Neuronal stem cell (in vitro differentiated cells): Measurements from ENCODE around the gene SLCO3A1.

Source experiments
- DNase-seq: peaks from one replicate; pipeline ENCODE4 v3.0.0-alpha.2; 2013; ENCODE audit warnings: low spot score
- H2AFZ ChIP-seq: one replicate; pipeline ENCODE4 v1.6.1; 2013; ENCODE audit warnings: mild to moderate bottlenecking, low read length, inconsistent platforms
- H2AK5ac ChIP-seq: 2 replicates; pipeline ENCODE4 v1.6.1; 2013; ENCODE audit warnings: low read depth, mild to moderate bottlenecking, inconsistent platforms, low read length, moderate library complexity, mixed read lengths
- H2BK120ac ChIP-seq: 2 replicates; pipeline ENCODE4 v1.6.1; 2013; ENCODE audit warnings: low read depth, mild to moderate bottlenecking, inconsistent platforms, low read length, moderate library complexity, mixed read lengths
- H2BK12ac ChIP-seq: one replicate; pipeline ENCODE4 v1.6.1; 2013; ENCODE audit warnings: low read length, inconsistent platforms
- H2BK15ac ChIP-seq: 2 replicates; pipeline ENCODE4 v1.6.1; 2013; ENCODE audit warnings: mild to moderate bottlenecking, low read length, inconsistent platforms, mixed read lengths
- H2BK5ac ChIP-seq: one replicate; pipeline ENCODE4 v1.6.1; 2013; ENCODE audit warnings: inconsistent platforms, mild to moderate bottlenecking, low read length, moderate library complexity
- H3K14ac ChIP-seq: one replicate; pipeline ENCODE4 v1.6.1; 2013; ENCODE audit warnings: low read length, inconsistent platforms
- H3K18ac ChIP-seq: 2 replicates; pipeline ENCODE4 v1.6.1; 2013; ENCODE audit warnings: low read length, inconsistent platforms
- H3K23ac ChIP-seq: 2 replicates; pipeline ENCODE4 v1.6.1; 2013; ENCODE audit warnings: low read depth, mild to moderate bottlenecking, mixed read lengths, low read length, inconsistent platforms; ENCODE audit not compliant: poor library complexity
- H3K27ac ChIP-seq: replicated peaks from 3 replicates; pipeline ENCODE4 v1.5.1; 2013; ENCODE audit warnings: low read length, inconsistent platforms
- H3K27me3 ChIP-seq, 3 experiments: 2 replicates each; pipeline ENCODE4 v1.6.1; 2013; ENCODE audit warnings: low read length in 3 of 3, mild to moderate bottlenecking in 2 of 3, inconsistent platforms in 1 of 3, low read depth in 1 of 3, mixed read lengths in 1 of 3, moderate library complexity in 1 of 3; ENCODE audit not compliant: control insufficient read depth in 3 of 3, insufficient read depth in 3 of 3
- H3K36me3 ChIP-seq, 2 donors: replicated peaks in 1 of 2; 2 replicates each; pipeline ENCODE4 v1.6.1; 2013; ENCODE audit warnings: low read length in 2 of 2; ENCODE audit not compliant: control insufficient read depth in 2 of 2, insufficient read depth in 2 of 2
- H3K4ac ChIP-seq: 2 replicates; pipeline ENCODE4 v1.6.1; 2013; ENCODE audit warnings: inconsistent platforms, mild to moderate bottlenecking, low read length, moderate library complexity
- H3K4me1 ChIP-seq, 2 donors: 1 replicate in 1 of 2; 2 replicates in 1 of 2; pipeline ENCODE4 v1.6.1; 2013; ENCODE audit warnings: low read length in 2 of 2, low read depth in 1 of 2; ENCODE audit not compliant: control insufficient read depth in 2 of 2, insufficient read depth in 1 of 2
- H3K4me2 ChIP-seq: one replicate; pipeline ENCODE4 v1.6.1; 2013; ENCODE audit warnings: mild to moderate bottlenecking, low read length, inconsistent platforms; ENCODE audit not compliant: insufficient read depth, poor library complexity, severe bottlenecking
- H3K4me3 ChIP-seq, 2 donors: 2 replicates each; pipeline ENCODE4 v1.5.1; 2013; ENCODE audit warnings: low read length in 2 of 2, mild to moderate bottlenecking in 2 of 2, inconsistent platforms in 1 of 2, moderate library complexity in 1 of 2
- H3K79me1 ChIP-seq: one replicate; pipeline ENCODE4 v1.6.1; 2013; ENCODE audit warnings: low read depth, mild to moderate bottlenecking, inconsistent platforms, low read length, moderate library complexity
- H3K9ac ChIP-seq: one replicate; pipeline ENCODE4 v1.6.1; 2013; ENCODE audit warnings: mild to moderate bottlenecking, low read depth, low read length, inconsistent platforms; ENCODE audit not compliant: poor library complexity
- H3K9me3 ChIP-seq, 2 donors: replicated peaks in 1 of 2; 2 replicates each; pipeline versions ENCODE3 to v1.6.1; 2013; ENCODE audit warnings: low read length in 2 of 2, mild to moderate bottlenecking in 2 of 2, inconsistent platforms in 1 of 2, low read depth in 1 of 2, mixed read lengths in 1 of 2, moderate library complexity in 1 of 2; ENCODE audit not compliant: control insufficient read depth in 2 of 2, insufficient read depth in 1 of 2
- H4K8ac ChIP-seq: one replicate; pipeline ENCODE4 v1.6.1; 2013; ENCODE audit warnings: low read depth, mild to moderate bottlenecking, inconsistent platforms, low read length, moderate library complexity
- H4K91ac ChIP-seq: one replicate; pipeline ENCODE4 v1.6.1; 2013; ENCODE audit warnings: low read length, low read depth, mild to moderate bottlenecking, inconsistent platforms; ENCODE audit not compliant: poor library complexity
- WGBS, 2 donors: extraction: QIAGEN DNeasy Blood & Tissue Kit; methylation state at CpG; one replicate each; pipeline ENCODE4 v1.1.7; 2013; ENCODE audit warnings: missing lambda C conversion rate in 2 of 2, mixed read lengths in 1 of 2; ENCODE audit not compliant: insufficient read length in 2 of 2, insufficient replicate concordance in 1 of 2; ENCODE audit errors: extremely low coverage in 2 of 2; 5-methylcytosine and 5-hydroxymethylcytosine counted together

SLCO3A1 gene

DNA sequence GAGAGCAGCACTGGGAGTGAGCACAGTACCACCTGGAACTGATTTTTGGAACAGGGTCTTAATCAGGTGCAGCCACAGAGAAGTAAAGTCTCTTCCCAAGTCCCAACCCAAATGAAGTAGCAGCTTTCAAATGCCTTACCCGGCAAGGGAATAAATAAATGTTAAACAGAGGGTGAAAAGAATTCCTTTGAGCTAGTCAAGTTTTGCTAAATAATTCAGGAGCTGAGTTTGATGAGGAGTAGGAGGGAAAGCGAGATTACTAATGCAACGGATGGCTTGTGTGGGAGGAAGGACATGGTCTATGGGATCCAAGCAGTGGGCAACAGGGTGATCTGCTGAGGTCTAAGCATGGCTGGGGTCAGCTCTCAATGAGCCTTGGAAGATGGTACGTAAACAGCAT, 335.7 kb downstream of the SLCO3A1 start:
- H2BK120ac ChIP-seq, result no peak overlapping the region
- H2BK12ac ChIP-seq, result no peak overlapping the region
- H2AK5ac ChIP-seq, result no peak overlapping the region
- H3K9ac ChIP-seq, result no peak overlapping the region
- no CpG with 5 or more reads among the region's 4 CpGs for WGBS, 2 donors
- no peak overlapping the region for H3K18ac ChIP-seq
- peaks cover 0 to 2% (median 2%) of the 10 kb centered on the region in 3 experiments for H3K27me3 ChIP-seq
- no peak overlapping the region for H4K8ac ChIP-seq
- H4K91ac ChIP-seq, result no peak overlapping the region
- H3K14ac ChIP-seq, result no peak overlapping the region
- no peak overlapping the region for H3K4me2 ChIP-seq
- no peak for DNase-seq
- H3K4ac ChIP-seq, result no peak overlapping the region
- no peak overlapping the region for H2BK15ac ChIP-seq
- no peak overlapping the region for H2BK5ac ChIP-seq
- H3K4me3 ChIP-seq, result no peak overlapping the region
- no peaks in the 10 kb centered on the region for H3K36me3 ChIP-seq
- no peak overlapping the region for H3K23ac ChIP-seq
- no peaks in the 10 kb centered on the region for H3K79me1 ChIP-seq
- H3K9me3 ChIP-seq, result no peaks in the 10 kb centered on the region
- no peak overlapping the region for H3K27ac ChIP-seq
- H3K4me1 ChIP-seq, result peaks cover 0 to 4% of the 10 kb centered on the region in 2 donors
- H2AFZ ChIP-seq, result no peak overlapping the region

DNA sequence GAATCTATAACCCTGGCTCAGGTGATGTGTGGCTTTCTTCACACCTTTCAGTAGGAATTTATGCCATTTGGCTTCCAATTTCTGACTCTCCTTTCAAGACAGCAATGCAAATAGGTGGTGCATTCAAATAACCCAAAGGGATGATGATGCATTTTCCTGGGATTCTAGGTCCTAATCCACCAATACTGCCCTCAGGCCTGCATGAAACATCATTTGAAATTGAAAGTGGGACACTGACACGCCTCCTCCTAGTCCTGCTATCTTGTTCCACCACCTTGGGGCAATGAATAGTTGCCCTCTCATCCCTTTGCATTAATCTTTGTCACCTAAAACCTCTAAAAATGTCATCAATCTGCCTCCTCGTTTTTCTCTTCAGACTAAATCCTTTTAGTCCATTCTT, 341.7 kb downstream of the SLCO3A1 start:
- no peaks in the 10 kb centered on the region for H3K36me3 ChIP-seq
- H2BK120ac ChIP-seq, result no peak overlapping the region
- no peak overlapping the region for H3K9ac ChIP-seq
- DNase-seq, result no peak
- no peak overlapping the region for H3K23ac ChIP-seq
- H3K4me2 ChIP-seq, result no peak overlapping the region
- H2AFZ ChIP-seq, result no peak overlapping the region
- H3K27ac ChIP-seq, result no peak overlapping the region
- WGBS, 2 donors, result no CpG with 5 or more reads among the region's 2 CpGs
- no peaks in the 10 kb centered on the region for H3K79me1 ChIP-seq
- H3K18ac ChIP-seq, result no peak overlapping the region
- peaks cover 0 to 10% of the 10 kb centered on the region in 2 donors for H3K4me1 ChIP-seq
- H4K91ac ChIP-seq, result no peak overlapping the region
- H3K9me3 ChIP-seq, result no peaks in the 10 kb centered on the region
- H2BK12ac ChIP-seq, result no peak overlapping the region
- H3K27me3 ChIP-seq, result peaks cover 0 to 2% (median 0%) of the 10 kb centered on the region in 3 experiments
- no peak overlapping the region for H3K4ac ChIP-seq
- H2BK5ac ChIP-seq, result no peak overlapping the region
- no peak overlapping the region for H4K8ac ChIP-seq
- no peak overlapping the region for H2AK5ac ChIP-seq
- no peak overlapping the region for H3K4me3 ChIP-seq
- H3K14ac ChIP-seq, result no peak overlapping the region
- H2BK15ac ChIP-seq, result no peak overlapping the region

DNA sequence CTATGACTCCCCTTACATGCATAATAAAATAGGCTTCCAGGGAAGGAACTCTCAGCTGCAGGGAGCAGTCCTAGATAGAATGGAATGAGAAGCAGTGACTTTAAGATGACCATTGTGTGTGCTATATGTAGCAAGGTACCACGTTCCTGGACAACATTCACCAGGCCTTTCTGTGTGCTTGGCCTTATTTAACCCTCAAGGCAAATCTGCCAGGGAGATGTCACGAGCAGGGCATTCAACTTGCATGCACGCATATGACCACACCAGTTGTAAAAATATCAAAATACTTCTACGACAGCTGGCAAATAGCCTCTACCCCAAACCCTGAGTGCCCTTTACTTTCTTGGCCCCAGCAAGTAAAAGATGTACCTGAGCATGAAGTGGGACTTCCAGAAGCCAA, 342.8 kb downstream of the SLCO3A1 start:
- no CpG with 5 or more reads among the region's 4 CpGs for WGBS, 2 donors

DNA sequence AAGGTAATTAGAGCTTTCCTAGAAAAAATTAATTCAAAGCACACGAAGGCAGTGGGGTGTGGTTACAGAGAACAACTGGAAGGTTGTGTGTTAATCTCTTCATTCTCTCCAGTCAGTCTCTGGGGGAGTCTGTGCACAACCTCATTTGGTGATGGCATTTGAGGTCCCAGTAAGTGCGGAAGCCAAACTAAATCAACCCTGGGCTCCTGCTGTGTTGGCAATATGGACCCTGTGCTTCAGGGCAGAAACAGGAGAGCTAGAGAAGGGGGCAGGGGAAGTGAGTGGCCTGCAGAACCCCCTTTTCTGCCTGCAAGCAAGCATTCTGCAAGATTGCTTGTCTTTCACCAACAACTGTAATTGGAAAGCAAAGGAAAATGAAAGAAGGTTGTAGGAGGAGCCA, 344.2 kb downstream of the SLCO3A1 start:
- H3K18ac ChIP-seq, result no peak overlapping the region
- peaks cover 0 to 8% of the 10 kb centered on the region in 2 donors for H3K4me1 ChIP-seq
- no peak overlapping the region for H3K4ac ChIP-seq
- no peak overlapping the region for H3K9ac ChIP-seq
- no peak for DNase-seq
- no peak overlapping the region for H3K4me2 ChIP-seq
- H2AFZ ChIP-seq, result no peak overlapping the region
- H3K9me3 ChIP-seq, result no peaks in the 10 kb centered on the region
- peak overlapping the region; percentile 67 for H3K27ac ChIP-seq
- no peaks in the 10 kb centered on the region for H3K36me3 ChIP-seq
- no peak overlapping the region for H3K14ac ChIP-seq
- peaks cover 0 to 2% (median 0%) of the 10 kb centered on the region in 3 experiments for H3K27me3 ChIP-seq
- no peak overlapping the region for H4K8ac ChIP-seq
- no peak overlapping the region for H2BK5ac ChIP-seq
- H4K91ac ChIP-seq, result no peak overlapping the region
- no CpG with 5 or more reads among the region's 2 CpGs for WGBS, 2 donors
- peaks cover 2% of the 10 kb centered on the region for H3K79me1 ChIP-seq
- H2BK12ac ChIP-seq, result no peak overlapping the region
- no peak overlapping the region for H2BK120ac ChIP-seq
- H2AK5ac ChIP-seq, result no peak overlapping the region
- H3K23ac ChIP-seq, result no peak overlapping the region
- H2BK15ac ChIP-seq, result no peak overlapping the region
- no peak overlapping the region for H3K4me3 ChIP-seq

More for the DNA sequence above, 342.8 kb downstream of the SLCO3A1 start:
- Histone ChIP-seq H3K27ac (no peak overlapping the region), H3K4ac (no peak overlapping the region), H3K4me1 (peaks cover 0 to 10% of the 10 kb centered on the region in 2 donors), H3K9me3 (no peaks in the 10 kb centered on the region), H3K18ac (no peak overlapping the region), H4K8ac (no peak overlapping the region), H3K23ac (no peak overlapping the region), H4K91ac (no peak overlapping the region), H2BK15ac (peak overlapping the region; percentile 78), H2AFZ (no peak overlapping the region), H3K4me2 (no peak overlapping the region), H2AK5ac (no peak overlapping the region), H3K36me3 (no peaks in the 10 kb centered on the region), H3K9ac (no peak overlapping the region), H3K4me3 (no peak overlapping the region), H3K79me1 (peaks cover 1% of the 10 kb centered on the region), H2BK12ac (no peak overlapping the region), H2BK120ac (no peak overlapping the region), H3K14ac (no peak overlapping the region), H3K27me3 (peaks cover 0 to 2% (median 0%) of the 10 kb centered on the region in 3 experiments), H2BK5ac (no peak overlapping the region)
- DNase-seq, result no peak
